ENCODE measurements around the gene GOLGA6L10.
"Not testable (repeated sequence)": the region's sequence is repeated elsewhere in the genome, so short reads cannot be mapped to it uniquely, and the experiment has no call there.

DNA sequence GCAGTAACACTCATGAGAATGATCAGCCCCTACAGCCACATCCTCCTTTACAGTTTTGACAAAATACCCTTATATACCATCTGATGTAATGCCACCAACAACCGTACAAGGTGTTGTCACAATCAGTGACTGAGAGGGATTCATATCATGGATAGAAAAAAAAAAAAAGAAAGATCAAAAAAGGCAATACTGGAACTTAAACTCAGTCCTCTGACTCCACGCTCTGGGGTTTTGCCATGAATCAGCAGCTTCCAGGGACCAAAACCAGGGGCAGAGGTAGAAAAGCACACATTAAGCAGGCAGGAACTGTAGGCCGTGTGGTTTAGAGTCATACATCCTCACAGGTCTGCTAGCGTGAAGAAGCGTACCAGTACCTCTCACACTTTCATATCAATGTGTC is 1.6 kb downstream of the GOLGA6L10 start:
- not testable (repeated sequence) for TF ChIP-seq SUZ12 (IDR thresholded peaks at IDR 0.05; ENCODE audit: extremely low read depth, insufficient read depth, insufficient read length); YY1 (IDR thresholded peaks at IDR 0.05; ENCODE audit: insufficient read depth, insufficient read length); ZNF274 (IDR thresholded peaks at IDR 0.05; ENCODE audit: low read depth, low read length)

All from NT2/D1 (cell line).